HEK293 (cell line): Measurements from ENCODE around the gene DYNC1I1.

ENCODE experiments used
- CTCF ChIA-PET: fragments of 350-600 bp; formaldehyde crosslinking; extraction: SDS; loops from one replicate; lab custom pipeline; 2021; ENCODE audit warnings: antibody characterized with exemption; lab: Yijun Ruan, JAX
- POLR2A ChIA-PET: fragments of 300-600 bp; formaldehyde crosslinking; extraction: SDS; loops from one replicate; lab custom pipeline; 2020; ENCODE audit warnings: antibody characterized with exemption, inconsistent platforms; lab: Yijun Ruan, JAX
- H3K27ac ChIP-seq: fragments of 200-500 bp; sonication (Bioruptor generic); 2 replicates; pipeline ENCODE4 v1.5.1; 2014; ENCODE audit warnings: low read depth, low read length, control low read depth, inconsistent platforms; ENCODE audit errors: extremely low read depth
- H3K36me3 ChIP-seq, 2 experiments: fragments of 200-500 bp in 1 of 2; sonication (Bioruptor generic) in 1 of 2; 1 replicate in 1 of 2; 2 replicates in 1 of 2; pipeline ENCODE4 v1.5.1; 2014 to 2017; ENCODE audit warnings: inconsistent platforms in 2 of 2, low read length in 2 of 2; ENCODE audit not compliant: control insufficient read depth in 2 of 2, insufficient read depth in 1 of 2
- H3K4me1 ChIP-seq: fragments of 200-500 bp; sonication (Bioruptor generic); 2 replicates; pipeline ENCODE4 v1.5.1; 2014; ENCODE audit warnings: mild to moderate bottlenecking, low read length, inconsistent platforms; ENCODE audit not compliant: control insufficient read depth, insufficient read depth
- H3K4me3 ChIP-seq: 2 replicates; pipeline ENCODE4 v1.5.1; 2011; ENCODE audit warnings: low read depth, mild to moderate bottlenecking, control low read depth, low read length, moderate library complexity
- H3K9me3 ChIP-seq: fragments of 200-500 bp; sonication (Bioruptor generic); 2 replicates; pipeline ENCODE4 v1.5.1; 2014; ENCODE audit warnings: low read depth, low read length, inconsistent platforms; ENCODE audit not compliant: control insufficient read depth, insufficient read depth
- SALL2 ChIP-seq: fragments of 450-650 bp; formaldehyde crosslinking; IDR thresholded peaks from 2 replicates; pipeline ENCODE4 v1.5.0; 2017; ENCODE audit warnings: missing biosample characterization, mild to moderate bottlenecking, missing genetic modification characterization, borderline replicate concordance
- SP2 ChIP-seq: fragments of 450-650 bp; formaldehyde crosslinking; IDR thresholded peaks from 2 replicates; pipeline ENCODE4 v1.5.1; 2016; ENCODE audit warnings: missing biosample characterization, missing genetic modification characterization
- ZFP37 ChIP-seq: fragments of 450-650 bp; formaldehyde crosslinking; IDR thresholded peaks from 2 replicates; pipeline ENCODE4 v1.5.1; 2016; ENCODE audit warnings: missing biosample characterization, missing genetic modification characterization
- ZNF138 ChIP-seq: fragments of 450-650 bp; formaldehyde crosslinking; IDR thresholded peaks from 2 replicates; pipeline ENCODE4 v1.5.1; 2016; ENCODE audit warnings: missing biosample characterization, missing genetic modification characterization, borderline replicate concordance
- ZNF169 ChIP-seq: fragments of 450-650 bp; formaldehyde crosslinking; IDR thresholded peaks from 2 replicates; pipeline ENCODE4 v1.5.1; 2016; ENCODE audit warnings: missing biosample characterization, missing genetic modification characterization
- ZNF202 ChIP-seq: fragments of 450-650 bp; formaldehyde crosslinking; IDR thresholded peaks from 2 replicates; pipeline ENCODE4 v1.5.1; 2016; ENCODE audit warnings: missing biosample characterization, missing genetic modification characterization, borderline replicate concordance
- ZNF214 ChIP-seq: fragments of 450-650 bp; formaldehyde crosslinking; IDR thresholded peaks from 2 replicates; pipeline ENCODE4 v1.5.1; 2017; ENCODE audit warnings: missing biosample characterization, mild to moderate bottlenecking, missing genetic modification characterization, borderline replicate concordance
- ZNF239 ChIP-seq: fragments of 450-650 bp; formaldehyde crosslinking; IDR thresholded peaks from 2 replicates; pipeline ENCODE4 v1.5.1; 2016; ENCODE audit warnings: missing biosample characterization, missing genetic modification characterization
- ZNF248 ChIP-seq: fragments of 450-650 bp; formaldehyde crosslinking; IDR thresholded peaks from 2 replicates; pipeline ENCODE4 v1.5.1; 2017; ENCODE audit warnings: missing biosample characterization, missing genetic modification characterization
- ZNF280D ChIP-seq: fragments of 450-650 bp; formaldehyde crosslinking; IDR thresholded peaks from 2 replicates; pipeline ENCODE4 v1.5.1; 2016; ENCODE audit warnings: missing biosample characterization, missing genetic modification characterization
- ZNF423 ChIP-seq: fragments of 450-650 bp; formaldehyde crosslinking; IDR thresholded peaks from 2 replicates; pipeline ENCODE4 v1.5.1; 2016; ENCODE audit warnings: missing biosample characterization, missing genetic modification characterization
- ZNF514 ChIP-seq: fragments of 450-650 bp; formaldehyde crosslinking; IDR thresholded peaks from 2 replicates; pipeline ENCODE4 v1.5.1; 2016; ENCODE audit warnings: missing biosample characterization, missing genetic modification characterization
- ZNF555 ChIP-seq: fragments of 450-650 bp; formaldehyde crosslinking; conservative IDR thresholded peaks from 2 replicates; pipeline ENCODE4 v1.5.1; 2017; ENCODE audit warnings: missing biosample characterization, mild to moderate bottlenecking, missing genetic modification characterization, inconsistent platforms
- ZNF610 ChIP-seq: fragments of 450-650 bp; formaldehyde crosslinking; IDR thresholded peaks from 2 replicates; pipeline ENCODE4 v1.5.1; 2016; ENCODE audit warnings: missing biosample characterization, missing genetic modification characterization, borderline replicate concordance
- ZNF777 ChIP-seq: fragments of 450-650 bp; formaldehyde crosslinking; IDR thresholded peaks from 2 replicates; pipeline ENCODE4 v1.5.1; 2017; ENCODE audit warnings: missing biosample characterization, missing genetic modification characterization, borderline replicate concordance
- ZXDB ChIP-seq: fragments of 450-650 bp; formaldehyde crosslinking; IDR thresholded peaks from 2 replicates; pipeline ENCODE4 v1.5.1; 2016; ENCODE audit warnings: missing biosample characterization, missing genetic modification characterization
- TF ChIP-seq, protein P1 (sequence below): fragments of 450-650 bp; formaldehyde crosslinking; IDR thresholded peaks from 2 replicates; pipeline ENCODE4 v1.5.1; 2017; ENCODE audit warnings: missing biosample characterization, missing genetic modification characterization
- TF ChIP-seq, protein P2 (sequence below): fragments of 450-650 bp; formaldehyde crosslinking; IDR thresholded peaks from 2 replicates; pipeline ENCODE4 v1.5.1; 2016; ENCODE audit warnings: missing biosample characterization, missing genetic modification characterization, borderline replicate concordance

The DYNC1I1 gene

DNA sequence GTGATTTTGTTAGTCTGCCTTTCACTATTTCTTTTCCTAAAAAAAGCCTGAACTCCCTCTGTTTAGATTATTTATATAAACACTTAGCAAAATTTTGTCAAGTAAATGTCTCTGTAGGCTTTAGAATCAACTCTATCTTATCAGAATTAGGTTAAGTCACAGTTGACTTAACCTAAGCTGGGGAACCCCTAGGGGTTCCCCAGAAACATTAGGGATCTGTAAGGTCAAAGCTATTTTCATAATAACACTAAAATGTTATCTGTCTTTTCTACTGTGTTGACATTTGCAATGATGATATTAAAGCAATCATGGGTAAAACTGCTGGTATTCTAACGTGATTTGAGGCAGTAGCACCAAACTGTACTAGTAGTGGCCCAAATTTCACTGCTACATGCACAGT lies 24.3 kb downstream of the DYNC1I1 start:
- Histone ChIP-seq H3K36me3 (no peaks in the 10 kb centered on the region), H3K4me1 (peaks cover 5% of the 10 kb centered on the region; the same call in 1 of the 2 replicates), H3K9me3 (no peaks in the 10 kb centered on the region), H3K27ac (no peak overlapping the region), H3K4me3 (no peak overlapping the region)
- ChIA-PET POLR2A (no interaction called here), CTCF (interaction anchor here (0.7 to 1.4 kb wide), 3 partner anchors 19 to 44 kb away, joined by 3 to 5 read pairs (median 4); no protein-coding TSS in a partner anchor)
- TF ChIP-seq SP2 (tag by site-specific recombination) (no peak), SALL2 (tag by site-specific recombination) (no peak), ZNF239 (tag by site-specific recombination) (no peak), ZNF280D (tag by site-specific recombination) (no peak), ZNF777 (no peak), ZNF555 (tag by site-specific recombination) (no peak), ZXDB (no peak), ZNF248 (no peak), ZFP37 (tag by site-specific recombination) (no peak), ZNF202 (tag by site-specific recombination) (no peak), ZNF169 (tag by site-specific recombination) (no peak), ZNF514 (no peak), ZNF423 (tag by site-specific recombination) (no peak), ZNF610 (tag by site-specific recombination) (no peak), ZNF214 (tag by site-specific recombination) (no peak), ZNF138 (no peak)
- TF ChIP-seq, protein P1, sequence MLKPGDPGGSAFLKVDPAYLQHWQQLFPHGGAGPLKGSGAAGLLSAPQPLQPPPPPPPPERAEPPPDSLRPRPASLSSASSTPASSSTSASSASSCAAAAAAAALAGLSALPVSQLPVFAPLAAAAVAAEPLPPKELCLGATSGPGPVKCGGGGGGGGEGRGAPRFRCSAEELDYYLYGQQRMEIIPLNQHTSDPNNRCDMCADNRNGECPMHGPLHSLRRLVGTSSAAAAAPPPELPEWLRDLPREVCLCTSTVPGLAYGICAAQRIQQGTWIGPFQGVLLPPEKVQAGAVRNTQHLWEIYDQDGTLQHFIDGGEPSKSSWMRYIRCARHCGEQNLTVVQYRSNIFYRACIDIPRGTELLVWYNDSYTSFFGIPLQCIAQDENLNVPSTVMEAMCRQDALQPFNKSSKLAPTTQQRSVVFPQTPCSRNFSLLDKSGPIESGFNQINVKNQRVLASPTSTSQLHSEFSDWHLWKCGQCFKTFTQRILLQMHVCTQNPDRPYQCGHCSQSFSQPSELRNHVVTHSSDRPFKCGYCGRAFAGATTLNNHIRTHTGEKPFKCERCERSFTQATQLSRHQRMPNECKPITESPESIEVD = no peak
- TF ChIP-seq, protein P2, sequence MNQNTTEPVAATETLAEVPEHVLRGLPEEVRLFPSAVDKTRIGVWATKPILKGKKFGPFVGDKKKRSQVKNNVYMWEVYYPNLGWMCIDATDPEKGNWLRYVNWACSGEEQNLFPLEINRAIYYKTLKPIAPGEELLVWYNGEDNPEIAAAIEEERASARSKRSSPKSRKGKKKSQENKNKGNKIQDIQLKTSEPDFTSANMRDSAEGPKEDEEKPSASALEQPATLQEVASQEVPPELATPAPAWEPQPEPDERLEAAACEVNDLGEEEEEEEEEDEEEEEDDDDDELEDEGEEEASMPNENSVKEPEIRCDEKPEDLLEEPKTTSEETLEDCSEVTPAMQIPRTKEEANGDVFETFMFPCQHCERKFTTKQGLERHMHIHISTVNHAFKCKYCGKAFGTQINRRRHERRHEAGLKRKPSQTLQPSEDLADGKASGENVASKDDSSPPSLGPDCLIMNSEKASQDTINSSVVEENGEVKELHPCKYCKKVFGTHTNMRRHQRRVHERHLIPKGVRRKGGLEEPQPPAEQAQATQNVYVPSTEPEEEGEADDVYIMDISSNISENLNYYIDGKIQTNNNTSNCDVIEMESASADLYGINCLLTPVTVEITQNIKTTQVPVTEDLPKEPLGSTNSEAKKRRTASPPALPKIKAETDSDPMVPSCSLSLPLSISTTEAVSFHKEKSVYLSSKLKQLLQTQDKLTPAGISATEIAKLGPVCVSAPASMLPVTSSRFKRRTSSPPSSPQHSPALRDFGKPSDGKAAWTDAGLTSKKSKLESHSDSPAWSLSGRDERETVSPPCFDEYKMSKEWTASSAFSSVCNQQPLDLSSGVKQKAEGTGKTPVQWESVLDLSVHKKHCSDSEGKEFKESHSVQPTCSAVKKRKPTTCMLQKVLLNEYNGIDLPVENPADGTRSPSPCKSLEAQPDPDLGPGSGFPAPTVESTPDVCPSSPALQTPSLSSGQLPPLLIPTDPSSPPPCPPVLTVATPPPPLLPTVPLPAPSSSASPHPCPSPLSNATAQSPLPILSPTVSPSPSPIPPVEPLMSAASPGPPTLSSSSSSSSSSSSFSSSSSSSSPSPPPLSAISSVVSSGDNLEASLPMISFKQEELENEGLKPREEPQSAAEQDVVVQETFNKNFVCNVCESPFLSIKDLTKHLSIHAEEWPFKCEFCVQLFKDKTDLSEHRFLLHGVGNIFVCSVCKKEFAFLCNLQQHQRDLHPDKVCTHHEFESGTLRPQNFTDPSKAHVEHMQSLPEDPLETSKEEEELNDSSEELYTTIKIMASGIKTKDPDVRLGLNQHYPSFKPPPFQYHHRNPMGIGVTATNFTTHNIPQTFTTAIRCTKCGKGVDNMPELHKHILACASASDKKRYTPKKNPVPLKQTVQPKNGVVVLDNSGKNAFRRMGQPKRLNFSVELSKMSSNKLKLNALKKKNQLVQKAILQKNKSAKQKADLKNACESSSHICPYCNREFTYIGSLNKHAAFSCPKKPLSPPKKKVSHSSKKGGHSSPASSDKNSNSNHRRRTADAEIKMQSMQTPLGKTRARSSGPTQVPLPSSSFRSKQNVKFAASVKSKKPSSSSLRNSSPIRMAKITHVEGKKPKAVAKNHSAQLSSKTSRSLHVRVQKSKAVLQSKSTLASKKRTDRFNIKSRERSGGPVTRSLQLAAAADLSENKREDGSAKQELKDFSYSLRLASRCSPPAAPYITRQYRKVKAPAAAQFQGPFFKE (tag by site-specific recombination) = no peak
